ENCODE measurements around the gene DNM3.

DNA sequence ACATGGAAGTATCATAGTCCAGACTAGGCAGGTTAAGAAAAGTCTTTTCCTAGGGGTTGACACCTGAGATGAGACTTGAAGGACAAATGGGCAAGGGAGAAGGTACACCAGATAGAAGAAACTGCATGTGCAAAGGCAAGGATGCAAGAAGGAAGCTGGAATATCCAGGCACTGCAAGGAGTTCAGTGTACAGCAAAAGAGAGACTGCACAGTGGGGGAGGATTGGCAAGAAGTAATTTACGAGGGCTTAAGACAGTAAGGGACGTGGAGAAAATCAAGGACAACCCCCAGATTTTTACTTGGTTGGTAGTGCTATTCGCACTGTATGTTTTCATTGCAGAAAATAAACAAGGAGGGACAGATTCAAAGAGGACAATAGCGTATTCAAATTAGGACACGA lies 58.5 kb downstream of the DNM3 start:
- TF ChIP-seq CTCF (IDR thresholded peaks at IDR 0.05) (no peak), POLR2A (IDR thresholded peaks at IDR 0.05) (no peak), EP300 (IDR thresholded peaks at IDR 0.05) (no peak)
